Brain microvascular endothelial cell (primary cell): ENCODE data around the gene RNASEH2A.

Experiments
- DNase-seq: peaks from one replicate; pipeline ENCODE4 v3.0.0-alpha.2; 2020
- H3K27ac ChIP-seq: fragments of 250-450 bp; sonication (Bioruptor Pico); 2 replicates; pipeline ENCODE4 v1.5.1; 2020; ENCODE audit warnings: mild to moderate bottlenecking, moderate library complexity
- H3K27me3 ChIP-seq: fragments of 250-450 bp; sonication (Bioruptor Pico); replicated peaks from 2 replicates; pipeline ENCODE4 v1.5.1; 2020; ENCODE audit warnings: mild to moderate bottlenecking
- H3K36me3 ChIP-seq: fragments of 250-450 bp; sonication (Bioruptor Pico); replicated peaks from 2 replicates; pipeline ENCODE4 v1.5.1; 2020; ENCODE audit warnings: mild to moderate bottlenecking
- H3K4me3 ChIP-seq: 2 replicates; pipeline ENCODE4 v1.5.1; 2011; ENCODE audit warnings: low read depth, mild to moderate bottlenecking, control low read depth, low read length, moderate library complexity
- in situ Hi-C: cut with HindIII; loops from 2 replicates; pipeline ENCODE4 v1.10.0; 2017; ENCODE audit warnings: low sequenced_read_pairs, low pct_ligation_motif_present
- TF ChIP-seq, protein P1 (sequence below): IDR thresholded peaks from 2 replicates; pipeline ENCODE4 v1.5.1; 2011; ENCODE audit warnings: low read depth, mild to moderate bottlenecking, moderate library complexity, low read length, control low read depth, inconsistent platforms; ENCODE audit errors: missing control alignments

RNASEH2A gene

DNA sequence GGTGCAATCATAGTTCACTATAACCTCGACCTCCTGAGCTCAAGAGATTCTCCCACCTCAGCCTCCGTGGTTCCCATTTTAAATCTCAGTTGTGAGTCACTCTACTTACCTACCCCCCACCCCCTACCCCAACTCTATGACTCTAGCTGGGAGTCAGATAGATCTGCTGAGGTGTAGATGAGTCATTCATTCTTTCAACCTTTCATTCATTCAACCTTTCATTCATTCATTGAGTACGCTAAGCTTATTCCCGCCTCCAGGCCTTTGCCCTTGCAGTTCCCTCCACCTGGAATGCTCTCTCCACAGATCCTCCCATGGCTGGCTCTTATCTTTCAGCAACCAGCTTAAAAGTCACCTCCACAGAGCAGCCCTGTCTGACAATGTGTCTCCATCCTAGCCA lies 30.8 kb downstream of the RNASEH2A start:
- H3K4me3 ChIP-seq, result no peak overlapping the region
- H3K27me3 ChIP-seq, result peaks cover 63% of the 10 kb centered on the region
- no peak for DNase-seq
- H3K27ac ChIP-seq, result no peak overlapping the region
- TF ChIP-seq, protein P1, sequence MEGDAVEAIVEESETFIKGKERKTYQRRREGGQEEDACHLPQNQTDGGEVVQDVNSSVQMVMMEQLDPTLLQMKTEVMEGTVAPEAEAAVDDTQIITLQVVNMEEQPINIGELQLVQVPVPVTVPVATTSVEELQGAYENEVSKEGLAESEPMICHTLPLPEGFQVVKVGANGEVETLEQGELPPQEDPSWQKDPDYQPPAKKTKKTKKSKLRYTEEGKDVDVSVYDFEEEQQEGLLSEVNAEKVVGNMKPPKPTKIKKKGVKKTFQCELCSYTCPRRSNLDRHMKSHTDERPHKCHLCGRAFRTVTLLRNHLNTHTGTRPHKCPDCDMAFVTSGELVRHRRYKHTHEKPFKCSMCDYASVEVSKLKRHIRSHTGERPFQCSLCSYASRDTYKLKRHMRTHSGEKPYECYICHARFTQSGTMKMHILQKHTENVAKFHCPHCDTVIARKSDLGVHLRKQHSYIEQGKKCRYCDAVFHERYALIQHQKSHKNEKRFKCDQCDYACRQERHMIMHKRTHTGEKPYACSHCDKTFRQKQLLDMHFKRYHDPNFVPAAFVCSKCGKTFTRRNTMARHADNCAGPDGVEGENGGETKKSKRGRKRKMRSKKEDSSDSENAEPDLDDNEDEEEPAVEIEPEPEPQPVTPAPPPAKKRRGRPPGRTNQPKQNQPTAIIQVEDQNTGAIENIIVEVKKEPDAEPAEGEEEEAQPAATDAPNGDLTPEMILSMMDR, result no peak
- in situ Hi-C loops, result no loop called here
- no peaks in the 10 kb centered on the region for H3K36me3 ChIP-seq

DNA sequence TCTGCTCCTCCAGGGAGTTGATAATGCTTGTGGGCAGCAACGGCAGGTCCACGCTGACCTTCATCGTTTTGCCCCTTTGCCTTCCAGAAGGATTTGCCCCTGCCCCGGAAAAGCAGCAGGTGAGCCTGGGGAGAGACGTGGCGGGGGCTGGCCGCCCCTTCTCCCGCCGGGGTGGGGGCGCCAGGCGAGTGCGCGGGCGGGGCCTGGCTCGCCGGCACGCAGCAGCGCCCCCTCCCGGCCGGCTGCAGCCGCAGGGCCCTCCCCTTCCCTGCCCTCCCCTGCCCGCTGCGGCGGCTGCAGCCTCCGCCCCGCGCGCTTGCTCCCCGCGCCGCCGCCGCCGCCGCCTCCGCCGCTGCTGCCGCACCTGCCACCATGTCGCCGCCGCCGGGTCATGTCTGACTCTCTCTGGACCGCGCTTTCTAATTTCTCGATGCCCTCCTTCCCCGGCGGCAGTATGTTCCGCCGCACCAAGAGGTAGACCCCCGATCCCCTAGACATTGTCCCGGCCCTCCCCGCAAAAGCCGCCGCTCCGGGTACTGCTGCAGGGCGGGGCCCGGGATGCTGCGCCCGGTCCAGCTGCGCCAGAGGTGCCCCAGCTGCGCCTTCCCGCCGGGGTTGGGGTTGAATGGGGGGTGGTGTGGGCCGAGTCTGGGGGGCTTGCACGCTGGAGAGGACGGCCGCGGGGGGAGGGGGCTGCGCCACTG lies 31.9 kb downstream of the RNASEH2A start, which contains the start of gene MAST1:
Gene MAST1, plus strand, starts transcription at position 334 of the 704 bp plus-strand sequence. Its CDS starts 58 bp downstream, at position 392.
- Histone ChIP-seq H3K27me3 (peaks cover 59% of the 10 kb centered on the region), H3K27ac (no peak within 1 kb of the TSS), H3K36me3 (no peaks in the 10 kb centered on the region), H3K4me3 (peak within 1 kb of the TSS; percentile 15)
- no peak for DNase-seq
- in situ Hi-C loops, result no loop called here
- TF ChIP-seq, protein P1, result peak; percentile 32

DNA sequence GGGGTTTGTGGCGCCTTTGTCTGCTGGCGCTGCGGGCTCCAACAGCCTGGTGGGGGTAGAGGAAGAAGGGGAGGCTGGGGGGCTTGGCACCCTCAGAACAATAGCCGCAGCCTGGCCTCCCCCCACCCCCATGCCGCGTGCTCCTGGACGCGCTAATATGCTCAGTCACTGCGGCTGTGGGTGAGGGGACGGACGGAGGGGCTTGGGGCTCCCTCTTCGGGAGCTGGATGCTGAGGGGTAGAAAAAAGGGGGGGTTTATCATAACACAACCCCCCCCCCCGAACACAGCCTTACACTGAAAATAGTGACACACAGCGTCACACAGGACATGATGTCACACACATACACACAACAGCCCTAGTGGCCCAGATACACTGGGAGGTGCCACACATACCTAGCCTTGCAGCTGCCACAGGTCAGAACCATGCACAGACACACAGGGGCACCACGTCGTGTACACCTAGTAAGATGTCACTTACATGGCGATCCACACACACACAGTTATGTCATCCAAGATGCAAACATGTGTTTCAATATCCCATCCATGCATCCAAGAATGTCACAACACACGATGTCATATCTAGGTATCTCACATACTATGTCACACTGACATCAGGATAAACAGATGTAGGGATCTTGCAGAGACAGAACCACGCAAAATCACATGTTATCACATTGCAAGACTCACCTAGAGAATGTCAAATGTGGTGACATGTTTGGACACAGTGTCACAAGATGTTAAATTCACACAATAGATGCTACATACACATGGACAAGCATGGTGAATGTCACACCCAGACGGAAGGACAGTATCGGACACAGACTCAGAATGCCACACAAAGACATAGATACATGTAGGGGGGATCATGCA lies 32.7 kb downstream of the RNASEH2A start:
- no peak overlapping the region for H3K4me3 ChIP-seq
- in situ Hi-C loops, result no loop called here
- TF ChIP-seq, protein P1, result no peak
- no peak for DNase-seq
- H3K27ac ChIP-seq, result no peak overlapping the region
- peaks cover 55% of the 10 kb centered on the region for H3K27me3 ChIP-seq
- H3K36me3 ChIP-seq, result no peaks in the 10 kb centered on the region

DNA sequence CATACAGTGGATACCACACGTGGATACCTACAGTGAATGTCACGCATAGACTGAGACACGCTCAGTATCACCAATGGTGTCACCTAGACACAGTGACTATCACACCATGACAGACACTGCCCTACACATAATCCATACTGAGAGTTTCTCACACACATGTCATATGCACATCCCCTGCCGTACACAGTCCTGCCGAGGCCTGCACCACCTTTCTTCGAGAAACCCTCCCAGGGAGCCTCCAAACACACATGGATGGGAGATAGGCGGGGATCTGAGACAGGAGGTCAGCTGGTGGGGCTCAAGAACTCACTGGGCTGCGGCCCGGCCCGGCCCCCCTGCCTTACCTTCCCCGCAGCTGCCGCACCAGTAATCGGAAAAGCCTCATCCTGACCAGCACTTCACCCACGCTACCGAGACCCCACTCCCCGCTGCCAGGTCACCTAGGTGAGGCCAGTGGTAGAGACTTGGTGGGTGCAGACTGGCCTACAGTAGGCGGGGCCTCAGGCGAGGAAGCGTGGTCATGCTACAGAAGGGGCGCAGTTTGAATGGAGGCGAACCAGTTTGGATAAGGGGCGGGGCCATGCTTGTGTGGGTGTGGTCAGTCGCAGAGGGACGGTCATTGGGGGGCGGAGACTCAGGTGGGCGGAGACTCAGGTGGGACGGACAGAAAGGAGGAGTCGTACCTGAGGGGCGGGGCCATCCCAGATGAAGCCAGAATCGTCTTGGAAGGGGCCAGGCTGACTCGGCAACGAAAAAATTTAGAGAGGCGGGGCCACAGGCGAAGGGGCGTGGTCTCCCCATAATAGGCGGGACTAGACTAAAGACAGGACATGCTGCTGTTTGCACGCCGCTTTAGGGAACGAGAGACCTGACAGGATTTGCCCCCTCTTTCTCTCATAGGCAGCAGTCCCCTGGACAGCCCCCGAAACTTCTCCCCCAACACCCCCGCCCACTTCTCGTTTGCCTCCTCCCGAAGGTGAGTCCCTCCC lies 34.0 kb downstream of the RNASEH2A start:
- in situ Hi-C loops, result no loop called here
- no peaks in the 10 kb centered on the region for H3K36me3 ChIP-seq
- peak overlapping the region; percentile 26 for H3K4me3 ChIP-seq
- TF ChIP-seq, protein P1, result no peak
- peak; percentile 84 for DNase-seq
- H3K27ac ChIP-seq, result no peak overlapping the region
- H3K27me3 ChIP-seq, result peaks cover 42% of the 10 kb centered on the region

DNA sequence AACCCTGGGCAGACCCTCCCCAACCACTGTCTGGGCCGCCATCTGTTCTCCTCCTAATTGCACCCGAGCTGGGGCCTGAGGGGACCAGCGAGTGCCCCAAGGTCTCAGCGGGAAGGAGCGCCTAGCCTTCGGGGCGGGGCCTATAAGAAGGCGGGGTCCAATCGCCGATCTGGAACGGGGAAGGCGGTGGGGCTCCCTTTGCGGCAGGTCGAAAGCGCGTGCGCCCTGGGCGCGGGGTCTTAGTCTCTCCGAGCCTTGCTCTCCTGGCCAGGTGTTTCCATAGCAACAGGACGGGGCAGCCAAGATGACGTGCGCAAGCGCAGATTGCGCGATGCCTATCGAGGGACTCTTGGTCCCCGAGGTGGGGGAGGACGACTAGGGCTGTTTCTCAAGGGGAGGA lies 34.7 kb downstream of the RNASEH2A start:
- peaks cover 37% of the 10 kb centered on the region for H3K27me3 ChIP-seq
- H3K4me3 ChIP-seq, result peak overlapping the region; percentile 26
- DNase-seq, result no peak
- H3K27ac ChIP-seq, result no peak overlapping the region
- in situ Hi-C loops, result no loop called here
- TF ChIP-seq, protein P1, result no peak
- H3K36me3 ChIP-seq, result no peaks in the 10 kb centered on the region
